Measurements from ENCODE around the gene TMEM191C.
"Not testable (repeated sequence)": the region's sequence is repeated elsewhere in the genome, so short reads cannot be mapped to it uniquely, and the experiment has no call there.

Gene TMEM191C

DNA sequence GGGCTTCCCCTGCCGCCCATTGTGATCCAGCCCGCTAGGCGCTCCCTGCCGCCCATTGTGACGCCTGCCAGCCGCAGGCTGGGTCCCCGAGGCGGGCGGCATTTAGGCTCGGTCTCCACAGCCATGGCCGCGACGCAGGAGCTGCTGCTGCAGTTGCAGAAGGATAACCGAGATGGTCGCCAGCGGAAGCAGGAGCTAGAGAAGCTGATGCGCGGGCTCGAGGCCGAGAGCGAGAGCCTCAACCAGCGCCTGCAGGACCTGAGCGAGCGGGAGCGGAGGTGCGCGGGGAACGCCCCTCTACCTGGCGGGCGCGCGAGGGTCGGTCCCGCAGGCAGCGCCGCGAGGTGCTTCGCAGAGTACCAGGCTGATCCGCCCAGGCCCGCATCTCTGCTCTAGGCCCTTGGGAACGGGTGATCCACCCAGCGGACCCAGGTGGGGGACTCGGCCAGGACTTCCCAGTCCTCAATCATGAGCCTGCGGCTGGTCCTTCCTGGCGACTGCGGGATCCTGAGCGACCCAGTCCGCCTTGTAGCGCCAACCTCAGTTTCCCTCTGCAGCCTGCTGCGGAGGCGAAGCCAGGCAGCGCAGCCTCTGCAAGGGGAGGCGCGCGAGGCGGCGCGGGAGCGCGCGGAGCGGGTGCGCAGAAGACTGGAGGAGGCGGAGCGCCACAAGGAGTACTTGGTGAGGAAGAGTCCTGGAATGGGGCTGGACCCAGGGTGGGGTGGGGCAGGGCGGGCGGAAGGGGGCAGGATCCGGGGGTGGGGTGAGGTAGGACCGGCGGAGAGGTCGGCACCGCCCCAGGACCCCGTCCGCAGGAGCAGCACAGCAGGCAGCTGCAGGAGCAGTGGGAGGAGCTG, at the start of gene TMEM191C:
TMEM191C (plus strand) TSS at position 51 of the 857 bp plus-strand sequence; CDS start at position 124, 73 bp downstream.
- not testable (repeated sequence) for DNase-seq (ENCODE audit: low read depth in 1 of 2, low spot score in 1 of 2)

DNA sequence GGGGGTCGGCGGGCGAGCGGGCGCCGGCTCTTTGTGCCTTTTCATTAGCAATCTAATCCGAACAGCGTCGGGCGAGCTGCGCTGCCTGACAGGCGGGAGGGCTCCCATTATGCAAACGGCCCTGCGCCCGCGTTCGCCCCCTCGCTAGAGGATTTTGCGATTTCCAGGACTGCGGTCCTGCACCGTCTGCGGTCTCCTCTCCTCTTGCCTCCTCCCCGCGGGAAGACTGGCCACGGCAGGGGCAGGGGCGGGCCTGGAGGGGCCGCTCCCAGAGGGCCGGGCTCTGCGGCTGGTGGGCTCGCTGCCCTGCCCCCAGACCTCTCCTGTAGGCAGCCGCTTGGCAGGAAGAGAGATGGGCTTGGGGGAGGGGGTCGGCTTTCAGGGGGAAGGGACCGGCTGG, 49.3 kb upstream of the TMEM191C start:
- DNase-seq (ENCODE audit: low read depth in 1 of 2, low spot score in 1 of 2), result not testable (repeated sequence)

GRCh38 chr22:21418974-21419638, 48.1 kb upstream of the TMEM191C start:
- not testable (repeated sequence) for DNase-seq (ENCODE audit: low read depth in 1 of 2, low spot score in 1 of 2)

- not testable (repeated sequence) for DNase-seq (ENCODE audit: low read depth in 1 of 2, low spot score in 1 of 2)
These were observed 46.9 kb upstream of the TMEM191C start for GRCh38 chr22:21420180-21420763.

GRCh38 chr22:21424084-21424709, 43.0 kb upstream of the TMEM191C start:
- not testable (repeated sequence) for DNase-seq (ENCODE audit: low read depth in 1 of 2, low spot score in 1 of 2)

DNA sequence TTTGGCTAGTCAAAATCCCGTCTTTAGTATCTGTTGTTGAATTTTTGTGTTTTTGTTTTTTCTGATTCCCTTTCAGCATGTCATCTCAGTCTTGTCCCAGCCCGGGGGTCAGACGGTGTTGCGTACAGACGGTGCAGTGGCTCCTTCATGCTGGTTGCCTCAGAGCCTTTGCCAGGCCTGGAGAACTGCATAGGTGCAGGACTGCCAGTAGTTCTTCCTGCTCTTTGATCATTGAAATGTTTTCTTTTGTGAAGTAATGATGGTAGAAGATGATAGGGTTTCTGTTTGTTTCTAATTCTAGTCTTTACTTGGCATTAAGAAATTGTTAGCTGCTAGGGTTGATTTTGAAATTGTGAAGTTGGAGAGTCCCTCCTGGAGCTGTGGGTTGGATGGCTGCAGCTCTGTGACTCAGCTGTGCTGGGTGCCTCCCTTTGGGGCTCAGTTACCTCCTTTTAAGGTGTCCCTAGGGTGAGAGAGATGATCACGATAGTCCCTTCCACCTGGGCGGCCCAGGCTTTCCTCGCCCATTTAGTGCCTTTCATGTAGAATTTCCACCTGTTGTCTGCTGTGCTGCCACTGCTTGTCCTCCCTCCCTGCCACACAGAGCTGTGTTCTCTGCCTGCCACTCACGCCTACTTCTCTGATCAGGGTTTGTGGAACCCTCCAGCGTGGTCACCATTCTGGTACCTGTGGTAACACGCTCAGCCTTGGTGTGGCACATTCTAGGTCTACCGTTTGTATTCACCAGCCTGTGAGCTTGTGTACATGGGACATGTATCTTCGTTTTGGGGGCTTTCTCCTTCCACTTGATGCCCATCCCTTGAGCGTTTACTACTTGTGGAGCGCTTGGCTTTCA, 32.6 kb upstream of the TMEM191C start:
- not testable (repeated sequence) for DNase-seq (ENCODE audit: low read depth in 1 of 2, low spot score in 1 of 2)

GRCh38 chr22:21435998-21436810, 31.0 kb upstream of the TMEM191C start:
- not testable (repeated sequence) for DNase-seq (ENCODE audit: low read depth in 1 of 2, low spot score in 1 of 2)

- not testable (repeated sequence) for DNase-seq (ENCODE audit: low read depth in 1 of 2, low spot score in 1 of 2)
These were observed 29.2 kb upstream of the TMEM191C start for GRCh38 chr22:21438013-21438412.

- DNase-seq (ENCODE audit: low read depth in 1 of 2, low spot score in 1 of 2), result not testable (repeated sequence)
These were observed 27.1 kb upstream of the TMEM191C start for GRCh38 chr22:21440018-21440636.

- not testable (repeated sequence) for DNase-seq (ENCODE audit: low read depth in 1 of 2, low spot score in 1 of 2)
These were observed 26.5 kb upstream of the TMEM191C start for GRCh38 chr22:21440676-21441075.

DNA sequence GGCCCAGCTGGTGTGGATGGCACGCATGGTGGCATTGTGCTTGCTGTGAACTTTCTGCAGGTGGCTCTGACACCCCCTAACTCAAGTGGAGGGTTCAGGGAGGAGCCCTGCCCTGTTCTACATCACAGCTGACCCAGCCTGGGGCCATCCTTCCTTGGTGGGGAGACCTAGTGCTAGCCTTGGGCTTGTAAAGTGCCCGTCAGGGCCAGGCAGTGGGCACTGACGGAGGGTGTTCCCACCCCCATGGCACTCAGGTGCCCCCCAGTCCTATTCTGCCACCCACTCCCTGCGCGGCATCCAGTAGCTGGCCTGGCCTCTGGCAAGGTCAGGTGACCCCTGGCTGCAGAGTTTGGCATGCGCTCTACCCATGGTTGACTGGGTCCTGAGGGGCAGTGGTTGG, 26.0 kb upstream of the TMEM191C start:
- DNase-seq (ENCODE audit: low read depth in 1 of 2, low spot score in 1 of 2), result not testable (repeated sequence)

GRCh38 chr22:21442123-21442522, 25.1 kb upstream of the TMEM191C start:
- not testable (repeated sequence) for DNase-seq (ENCODE audit: low read depth in 1 of 2, low spot score in 1 of 2)

DNA sequence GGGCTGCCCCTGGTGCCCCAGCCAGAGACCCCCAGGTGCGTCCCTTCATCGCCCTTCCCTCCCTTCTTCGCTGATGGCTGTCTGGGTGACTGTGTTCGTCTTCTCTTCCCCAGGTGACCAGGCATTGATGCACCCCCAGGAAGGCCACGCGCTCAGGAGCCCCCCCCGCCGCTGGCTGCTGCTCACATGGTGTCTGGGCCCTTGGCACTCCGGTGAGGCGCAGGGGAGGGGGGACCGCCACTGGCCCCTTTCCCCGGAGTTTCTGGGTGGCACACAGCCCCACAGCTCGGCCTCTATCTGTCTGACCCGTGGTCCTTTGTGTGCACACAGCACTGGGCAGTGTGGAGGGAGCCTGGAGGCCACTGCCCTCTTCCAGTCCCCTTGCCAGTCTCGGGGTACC, 24.5 kb upstream of the TMEM191C start:
- not testable (repeated sequence) for DNase-seq (ENCODE audit: low read depth in 1 of 2, low spot score in 1 of 2)

DNA sequence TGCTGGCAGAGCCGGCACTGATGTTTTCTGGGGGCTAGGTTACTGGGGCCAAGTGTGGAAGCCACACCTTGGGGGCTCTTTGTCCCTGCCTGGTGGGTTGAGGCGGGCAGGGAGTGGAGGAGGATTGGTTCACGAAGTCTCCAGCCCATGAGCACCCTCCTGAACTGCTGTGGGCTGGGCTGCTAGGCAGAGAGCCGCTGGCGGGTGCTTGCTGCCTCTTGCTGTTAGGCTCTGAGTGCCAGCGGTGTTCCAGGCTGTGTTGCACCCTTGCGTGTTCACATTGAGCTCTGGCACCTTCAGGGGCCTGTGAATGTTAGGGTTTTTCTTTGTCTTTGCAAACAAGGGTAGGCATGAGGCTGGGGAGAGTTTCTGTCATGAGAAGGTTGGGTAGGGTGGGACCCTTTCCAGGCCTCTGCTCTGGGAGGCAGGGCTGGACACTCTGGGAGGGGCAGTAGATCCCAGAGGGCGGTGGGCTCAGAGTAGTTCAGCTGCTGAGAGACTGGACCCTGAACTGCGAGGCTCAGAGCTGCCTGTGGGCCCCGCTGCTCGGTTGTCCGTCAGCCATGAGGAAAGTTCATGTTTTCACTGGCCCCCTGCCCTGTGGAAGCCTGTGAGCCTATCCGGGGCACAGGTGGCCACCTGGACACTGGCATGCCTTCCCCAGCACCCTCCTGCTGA, 24.0 kb upstream of the TMEM191C start:
- DNase-seq (ENCODE audit: low read depth in 1 of 2, low spot score in 1 of 2), result no peak

DNA sequence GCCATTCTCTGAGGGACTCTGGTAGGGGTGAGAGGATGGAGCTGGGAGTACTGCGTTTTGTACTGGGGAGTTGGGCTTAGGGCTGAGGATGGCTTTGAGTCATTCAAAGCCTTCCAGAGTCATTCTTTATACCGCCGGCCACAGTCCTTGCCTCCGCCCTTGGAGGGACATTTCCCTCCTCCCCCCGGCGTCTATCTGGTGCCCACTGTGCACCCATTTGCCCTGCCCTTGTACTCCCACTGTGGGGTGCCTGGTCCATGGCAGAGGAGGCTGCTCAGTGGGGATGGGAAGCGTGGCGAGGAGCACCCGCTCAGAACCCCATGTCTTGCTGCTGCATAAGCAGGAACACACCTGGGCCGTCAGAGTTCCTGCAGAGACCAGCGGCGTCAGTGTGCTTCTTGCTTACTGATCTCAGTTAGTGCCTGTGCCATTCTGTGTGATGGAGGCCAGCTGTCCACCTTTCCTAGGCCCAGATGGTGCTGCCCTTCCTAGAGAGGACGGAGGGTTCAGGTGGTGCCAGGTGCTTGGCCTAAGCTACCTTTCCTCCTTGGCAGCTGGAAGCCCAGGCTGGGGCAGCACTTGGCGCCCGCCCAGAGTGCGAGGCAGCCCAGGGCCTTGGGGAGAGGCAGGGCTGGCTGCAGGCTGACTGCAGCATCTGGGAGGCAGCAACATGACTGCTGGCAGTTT, 23.3 kb upstream of the TMEM191C start:
- no peak for DNase-seq (ENCODE audit: low read depth in 1 of 2, low spot score in 1 of 2)

DNA sequence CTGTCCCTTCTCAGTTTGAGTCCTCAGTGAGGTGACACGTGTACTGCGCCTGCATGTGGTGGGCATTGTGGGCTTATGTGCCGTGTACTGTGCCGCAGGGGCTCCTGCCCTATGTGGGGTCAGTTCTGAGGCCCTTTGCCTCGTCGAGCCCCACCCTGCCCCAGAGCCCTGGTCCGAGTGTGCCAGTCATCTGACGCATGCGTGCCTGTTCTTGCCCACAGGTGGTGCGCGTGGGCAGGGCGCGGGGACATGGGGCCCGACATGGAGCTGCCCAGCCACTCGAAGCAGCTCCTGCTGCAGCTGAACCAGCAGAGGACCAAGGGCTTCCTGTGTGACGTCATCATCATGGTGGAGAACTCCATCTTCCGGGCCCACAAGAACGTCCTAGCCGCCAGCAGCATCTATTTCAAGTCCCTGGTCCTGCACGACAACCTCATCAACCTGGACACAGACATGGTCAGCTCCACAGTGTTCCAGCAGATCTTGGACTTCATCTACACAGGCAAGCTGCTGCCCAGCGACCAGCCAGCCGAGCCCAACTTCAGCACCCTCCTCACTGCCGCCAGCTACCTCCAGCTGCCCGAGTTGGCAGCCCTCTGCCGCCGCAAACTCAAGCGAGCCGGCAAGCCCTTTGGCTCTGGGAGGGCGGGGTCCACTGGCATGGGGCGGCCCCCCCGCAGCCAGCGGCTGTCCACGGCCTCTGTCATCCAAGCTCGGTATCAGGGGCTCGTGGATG, 22.3 kb upstream of the TMEM191C start:
- no peak for DNase-seq (ENCODE audit: low read depth in 1 of 2, low spot score in 1 of 2)

GRCh38 chr22:21445437-21446127, 21.6 kb upstream of the TMEM191C start:
- no peak for DNase-seq (ENCODE audit: low read depth in 1 of 2, low spot score in 1 of 2)

Data from activated CD4-positive, alpha-beta T cell treated with anti-CD3 and anti-CD28 coated beads, Interleukin-2, amount 50 U/mL, for 24 hours (primary cell).